Upper lobe of left lung (tissue), 6 donors: ENCODE measurements around the gene PGAM2. TPM values are rescaled to one million over a fixed set of nuclear protein-coding genes. Genes with fewer than 3 reads are reported as not detected.

Experiments used
- ATAC-seq, 2 donors: fragments of 200-7000 bp; cut with Tn5 transposase; one replicate each; pipeline ENCODE4 v1.9.1; 2022; ENCODE audit warnings: mild to moderate bottlenecking in 2 of 2, moderate library complexity in 2 of 2; ENCODE audit not compliant: low FRiP score in 2 of 2
- DNase-seq, 2 donors: peaks; one replicate each; pipeline ENCODE4 v3.0.0-alpha.2; 2019 to 2020
- H3K27ac ChIP-seq, 4 donors: fragments of 200-600 bp; sonication (generic); one replicate each; pipeline ENCODE4 v1.5.1; 2016 to 2019
- H3K27me3 ChIP-seq, 4 donors: fragments of 200-600 bp; sonication (generic); one replicate each; pipeline ENCODE4 v1.5.1; 2017 to 2019
- H3K36me3 ChIP-seq, 4 donors: fragments of 200-600 bp; sonication (generic); one replicate each; pipeline ENCODE4 v1.5.1; 2016 to 2019
- H3K4me1 ChIP-seq, 4 donors: fragments of 200-600 bp; sonication (generic); one replicate each; pipeline ENCODE4 v1.5.1; 2018 to 2019
- H3K4me3 ChIP-seq, 4 donors: fragments of 200-600 bp; sonication (generic); one replicate each; pipeline ENCODE4 v1.5.1; 2017 to 2019; ENCODE audit warnings: mild to moderate bottlenecking in 2 of 4, moderate library complexity in 1 of 4
- H3K9me3 ChIP-seq, 4 donors: fragments of 200-600 bp; sonication (generic); one replicate each; pipeline ENCODE4 v1.5.1; 2018 to 2019
- EP300 ChIP-seq, 4 donors: sonication (generic); formaldehyde crosslinking; IDR thresholded peaks; one replicate each; pipeline ENCODE4 v1.5.1; 2017; ENCODE audit warnings: antibody characterized with exemption in 4 of 4, control low read depth in 2 of 4
- POLR2A ChIP-seq, 4 donors: fragments of 450-650 bp; IDR thresholded peaks; one replicate each; pipeline ENCODE4 v1.5.1; 2016 to 2017; ENCODE audit warnings: antibody characterized with exemption in 4 of 4, mild to moderate bottlenecking in 2 of 4
- POLR2AphosphoS5 ChIP-seq, 2 donors: sonication (generic); formaldehyde crosslinking; IDR thresholded peaks; one replicate each; pipeline ENCODE4 v1.5.1; 2017; ENCODE audit warnings: antibody characterized with exemption in 2 of 2
- WGBS, 2 donors: methylation state at CpG; one replicate each; pipeline ENCODE4 v1.1.5; 2017 to 2018; 5-methylcytosine and 5-hydroxymethylcytosine counted together
- total RNA-seq, 6 donors: library from RNA; depleted of rRNA in 4 of 6; stranded (reverse); fragments of >200 nt in 4 of 6; gene quantifications; one replicate each; pipeline versions ENCODE4 v1.1.0 to v1.2.1, GENCODE V29; 2016 to 2021
- TF ChIP-seq, protein P1 (sequence below), 6 experiments: fragments of 450-650 bp in 4 of 6; fragments of 200-600 bp in 2 of 6; sonication (generic) in 2 of 6; IDR thresholded peaks; one replicate each; pipeline ENCODE4 v1.5.1; 2016 to 2019; ENCODE audit warnings: antibody characterized with exemption in 6 of 6
- donor health status: DM: no; HTN: no; CAD: no; lungs with moderate emphysema.
- donor health status: DM: no; HTN: yes; CAD: no; lungs with severe emphysema.

Gene PGAM2
- total RNA-seq, 6 donors from 2014 or later: 0.26 to 0.91 (median 0.75) TPM; not detected in 2

DNA sequence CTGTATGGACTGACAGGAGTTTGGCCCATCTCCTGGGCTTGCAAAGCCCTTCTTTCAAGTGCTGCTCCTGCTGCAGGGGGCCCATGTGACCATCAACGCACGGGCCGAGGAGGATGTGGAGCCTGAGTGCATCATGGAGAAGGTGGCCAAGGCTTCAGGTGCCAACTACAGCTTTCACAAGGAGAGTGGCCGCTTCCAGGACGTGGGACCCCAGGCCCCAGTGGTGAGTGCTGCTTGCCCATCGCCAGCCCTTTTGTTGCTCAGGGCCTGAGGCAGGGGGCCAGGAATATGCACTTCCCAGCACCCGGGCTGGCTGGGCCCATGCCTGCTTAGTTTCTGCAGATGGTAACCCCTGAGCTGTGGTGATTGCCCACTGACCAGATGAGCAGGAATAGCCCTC lies 8.7 kb downstream of the PGAM2 start:
- Histone ChIP-seq H3K36me3 (peaks cover 44 to 95% (median 88%) of the 10 kb centered on the region in 4 donors), H3K27me3 (no peaks in the 10 kb centered on the region), H3K27ac (no peak overlapping the region), H3K4me3 (no peak overlapping the region), H3K9me3 (no peaks in the 10 kb centered on the region), H3K4me1 (peaks cover 0 to 8% (median 4%) of the 10 kb centered on the region in 4 donors)
- WGBS, 2 donors: 92 to 97% methylated on average over 4 to 7 of the region's 7 CpGs
- peak in 1 of 2 donors; percentile 10 for DNase-seq
- no peak for ATAC-seq
- TF ChIP-seq, protein P1, sequence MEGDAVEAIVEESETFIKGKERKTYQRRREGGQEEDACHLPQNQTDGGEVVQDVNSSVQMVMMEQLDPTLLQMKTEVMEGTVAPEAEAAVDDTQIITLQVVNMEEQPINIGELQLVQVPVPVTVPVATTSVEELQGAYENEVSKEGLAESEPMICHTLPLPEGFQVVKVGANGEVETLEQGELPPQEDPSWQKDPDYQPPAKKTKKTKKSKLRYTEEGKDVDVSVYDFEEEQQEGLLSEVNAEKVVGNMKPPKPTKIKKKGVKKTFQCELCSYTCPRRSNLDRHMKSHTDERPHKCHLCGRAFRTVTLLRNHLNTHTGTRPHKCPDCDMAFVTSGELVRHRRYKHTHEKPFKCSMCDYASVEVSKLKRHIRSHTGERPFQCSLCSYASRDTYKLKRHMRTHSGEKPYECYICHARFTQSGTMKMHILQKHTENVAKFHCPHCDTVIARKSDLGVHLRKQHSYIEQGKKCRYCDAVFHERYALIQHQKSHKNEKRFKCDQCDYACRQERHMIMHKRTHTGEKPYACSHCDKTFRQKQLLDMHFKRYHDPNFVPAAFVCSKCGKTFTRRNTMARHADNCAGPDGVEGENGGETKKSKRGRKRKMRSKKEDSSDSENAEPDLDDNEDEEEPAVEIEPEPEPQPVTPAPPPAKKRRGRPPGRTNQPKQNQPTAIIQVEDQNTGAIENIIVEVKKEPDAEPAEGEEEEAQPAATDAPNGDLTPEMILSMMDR (IDR thresholded peaks at IDR 0.05): no peak
- TF ChIP-seq POLR2A (IDR thresholded peaks at IDR 0.05) (no peak), EP300 (IDR thresholded peaks at IDR 0.05) (no peak), POLR2AphosphoS5 (IDR thresholded peaks at IDR 0.05) (no peak)

DNA sequence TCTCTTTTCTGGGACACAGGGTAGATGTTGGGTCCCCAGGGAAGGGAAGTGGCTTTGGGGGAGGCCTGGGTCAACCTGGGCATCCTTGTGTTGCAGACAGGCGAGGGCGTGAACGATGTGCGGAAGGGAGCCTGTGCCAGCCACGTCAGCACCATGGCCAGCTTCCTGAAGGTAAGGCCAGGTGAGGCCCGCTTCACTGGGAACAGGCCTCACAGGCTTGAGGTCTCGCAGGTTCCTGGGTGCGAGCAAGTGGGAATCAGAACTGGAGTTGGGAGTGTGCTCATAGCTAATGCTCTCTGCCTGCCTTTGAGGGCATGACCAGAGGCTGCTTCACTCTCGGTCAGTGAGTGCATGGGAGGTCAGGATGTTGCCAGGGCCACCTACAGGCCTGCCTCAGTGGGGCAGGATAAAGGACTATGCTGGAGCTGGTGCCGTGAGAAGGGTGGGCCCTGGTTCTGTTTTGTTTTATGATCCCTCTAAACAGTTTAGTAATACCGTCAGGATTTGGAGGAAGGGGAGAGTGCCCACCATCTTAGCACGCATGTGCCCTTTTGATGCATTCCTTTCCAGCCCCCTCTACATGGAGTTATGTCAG lies 12.5 kb downstream of the PGAM2 start:
- WGBS, 2 donors: 95 to 97% methylated on average over 12 of the region's 12 CpGs
- H3K27ac ChIP-seq: peak overlapping the region in 1 of 4 donors; percentile 53
- peaks cover 12 to 83% (median 72%) of the 10 kb centered on the region in 4 donors for H3K36me3 ChIP-seq
- no peak for ATAC-seq
- TF ChIP-seq EP300 (IDR thresholded peaks at IDR 0.05) (no peak), POLR2A (IDR thresholded peaks at IDR 0.05) (no peak), POLR2AphosphoS5 (IDR thresholded peaks at IDR 0.05) (no peak)
- TF ChIP-seq, protein P1 (IDR thresholded peaks at IDR 0.05): no peak
- H3K4me1 ChIP-seq: peaks cover 11 to 44% (median 16%) of the 10 kb centered on the region in 4 donors
- DNase-seq: peak in 1 of 2 donors; percentile 16
- no peaks in the 10 kb centered on the region for H3K9me3 ChIP-seq
- no peak overlapping the region for H3K4me3 ChIP-seq
- no peaks in the 10 kb centered on the region for H3K27me3 ChIP-seq

DNA sequence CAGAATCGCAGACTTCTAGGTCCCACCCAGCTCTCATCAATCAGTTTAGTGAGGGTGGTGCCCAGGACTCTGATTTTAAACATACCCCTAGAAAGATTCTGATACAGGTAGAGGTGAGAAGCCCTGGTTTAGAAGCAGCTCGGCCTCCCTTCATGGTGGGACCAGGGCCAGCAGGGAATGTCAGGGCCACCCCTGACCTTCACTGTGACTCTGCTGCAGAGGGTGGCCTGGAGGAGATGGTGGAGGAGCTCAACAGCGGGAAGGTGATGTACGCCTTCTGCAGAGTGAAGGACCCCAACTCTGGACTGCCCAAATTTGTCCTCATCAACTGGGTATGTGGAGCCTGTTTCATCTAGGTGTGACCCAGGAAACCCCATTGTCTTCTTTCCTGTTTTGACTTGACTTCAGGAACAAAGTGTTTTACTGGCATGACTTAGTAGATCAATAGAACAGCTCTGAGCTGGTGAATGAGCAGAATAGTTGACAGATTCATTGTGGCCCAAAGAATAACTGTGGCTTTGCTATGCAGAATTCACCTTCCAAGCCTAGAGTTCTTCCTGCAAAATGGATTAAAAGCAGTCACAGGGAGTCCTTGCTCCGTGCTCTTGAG lies 13.7 kb downstream of the PGAM2 start:
- no peak for TF ChIP-seq POLR2A (IDR thresholded peaks at IDR 0.05)
- no peak for TF ChIP-seq POLR2AphosphoS5 (IDR thresholded peaks at IDR 0.05)
- TF ChIP-seq, protein P1 (IDR thresholded peaks at IDR 0.05): no peak
- no peak for TF ChIP-seq EP300 (IDR thresholded peaks at IDR 0.05)
- Histone ChIP-seq H3K4me3 (no peak overlapping the region), H3K36me3 (peaks cover 2 to 72% (median 61%) of the 10 kb centered on the region in 4 donors), H3K4me1 (peaks cover 20 to 54% (median 24%) of the 10 kb centered on the region in 4 donors), H3K9me3 (no peaks in the 10 kb centered on the region), H3K27ac (peak overlapping the region in 3 of 4 donors; percentile 45 to 55 (median 53)), H3K27me3 (no peaks in the 10 kb centered on the region)
- WGBS, 2 donors: 87 to 89% methylated on average over 5 of the region's 5 CpGs
- DNase-seq (peak in 1 of 2 donors; percentile 4), ATAC-seq (no peak)

DNA sequence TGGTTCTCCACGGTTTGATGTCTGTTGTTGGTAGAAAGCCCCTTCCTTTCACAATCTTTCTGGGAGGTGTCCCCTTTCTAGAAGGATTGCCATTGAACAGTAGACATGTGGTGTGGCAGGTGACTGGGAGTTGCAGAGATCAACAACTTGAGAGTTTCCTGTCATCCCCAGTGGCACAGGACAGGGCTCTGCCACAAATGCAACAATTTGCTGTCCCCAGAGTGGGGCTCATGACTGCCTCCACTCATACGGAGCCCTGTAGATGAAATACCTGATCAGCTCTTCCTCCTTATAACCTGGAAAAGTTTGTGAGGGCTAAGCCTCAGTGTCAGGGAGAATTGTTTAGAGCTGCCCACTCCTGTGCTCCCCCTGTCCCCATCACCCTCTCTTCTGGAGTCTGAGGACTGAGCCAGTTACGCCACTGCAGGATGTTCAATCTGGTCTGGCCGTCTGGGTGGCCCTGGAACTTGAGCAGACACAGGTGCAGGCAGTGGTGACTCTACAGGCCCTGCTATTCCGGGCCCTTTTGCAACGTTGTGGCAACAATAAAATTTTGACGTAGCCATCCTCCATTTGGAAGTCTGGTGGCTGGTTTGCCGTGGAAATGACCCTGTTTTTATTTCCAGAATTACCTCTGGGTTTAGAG lies 14.3 kb downstream of the PGAM2 start:
- Histone ChIP-seq H3K36me3 (peaks cover 0 to 65% (median 58%) of the 10 kb centered on the region in 4 donors), H3K9me3 (no peaks in the 10 kb centered on the region), H3K27ac (peak overlapping the region in 3 of 4 donors; percentile 45 to 55 (median 53)), H3K4me3 (no peak overlapping the region), H3K27me3 (no peaks in the 10 kb centered on the region), H3K4me1 (peaks cover 25 to 61% (median 31%) of the 10 kb centered on the region in 4 donors)
- no peak for TF ChIP-seq POLR2A (IDR thresholded peaks at IDR 0.05)
- no peak for TF ChIP-seq EP300 (IDR thresholded peaks at IDR 0.05)
- TF ChIP-seq POLR2AphosphoS5 (IDR thresholded peaks at IDR 0.05): no peak
- TF ChIP-seq, protein P1 (IDR thresholded peaks at IDR 0.05): no peak
- WGBS, 2 donors: 85 to 86% methylated on average over 6 to 8 of the region's 8 CpGs
- ATAC-seq (no peak), DNase-seq (no peak)
